Caki2 (cell line): Measurements from ENCODE around the gene ZNF93. TPM values are rescaled to one million over a fixed set of nuclear protein-coding genes. Genes with fewer than 3 reads are reported as not detected.
"Not testable (repeated sequence)": the region's sequence is repeated elsewhere in the genome, so short reads cannot be mapped to it uniquely, and the experiment has no call there.

Experiments used
- DNase-seq: peaks from one replicate; pipeline ENCODE4 v3.0.0-alpha.2; 2015; ENCODE audit warnings: low read depth
- in situ Hi-C: cut with HindIII; loops from 2 replicates; pipeline ENCODE4 v1.10.0; 2016; ENCODE audit warnings: low sequenced_read_pairs, low pct_unique_long_range_greater_than_20kb, mixed read lengths
- total RNA-seq: library from RNA; depleted of rRNA; stranded (reverse); fragments of >200 nt; shearing (Covaris generic); gene quantifications from 2 replicates; pipeline ENCODE4 v1.2.3, GENCODE V29; 2014; ENCODE audit warnings: low replicate concordance

Gene ZNF93
- total RNA-seq, 1 experiment from 2014 or later, result 4.5 TPM

DNA sequence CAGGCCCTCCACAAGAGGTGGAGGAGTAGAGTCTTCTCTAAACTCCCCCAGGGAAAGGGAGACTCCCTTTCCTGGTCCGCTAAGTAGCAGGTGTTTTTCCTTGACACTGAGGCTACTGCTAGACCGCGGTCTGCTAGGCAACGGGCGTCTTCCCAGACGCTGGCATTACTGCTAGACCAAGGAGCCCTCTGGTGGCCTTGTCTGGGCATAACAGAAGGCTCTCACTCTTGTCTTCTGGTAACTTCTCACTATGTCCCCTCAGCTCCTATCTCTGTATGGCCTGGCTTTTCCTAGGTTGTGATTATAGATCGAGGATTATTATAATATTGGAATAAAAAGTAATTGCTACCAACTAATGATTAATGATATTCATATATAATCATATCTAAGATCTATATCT lies 29.7 kb downstream of the ZNF93 start:
- DNase-seq, in situ Hi-C loops: not testable (repeated sequence)

DNA sequence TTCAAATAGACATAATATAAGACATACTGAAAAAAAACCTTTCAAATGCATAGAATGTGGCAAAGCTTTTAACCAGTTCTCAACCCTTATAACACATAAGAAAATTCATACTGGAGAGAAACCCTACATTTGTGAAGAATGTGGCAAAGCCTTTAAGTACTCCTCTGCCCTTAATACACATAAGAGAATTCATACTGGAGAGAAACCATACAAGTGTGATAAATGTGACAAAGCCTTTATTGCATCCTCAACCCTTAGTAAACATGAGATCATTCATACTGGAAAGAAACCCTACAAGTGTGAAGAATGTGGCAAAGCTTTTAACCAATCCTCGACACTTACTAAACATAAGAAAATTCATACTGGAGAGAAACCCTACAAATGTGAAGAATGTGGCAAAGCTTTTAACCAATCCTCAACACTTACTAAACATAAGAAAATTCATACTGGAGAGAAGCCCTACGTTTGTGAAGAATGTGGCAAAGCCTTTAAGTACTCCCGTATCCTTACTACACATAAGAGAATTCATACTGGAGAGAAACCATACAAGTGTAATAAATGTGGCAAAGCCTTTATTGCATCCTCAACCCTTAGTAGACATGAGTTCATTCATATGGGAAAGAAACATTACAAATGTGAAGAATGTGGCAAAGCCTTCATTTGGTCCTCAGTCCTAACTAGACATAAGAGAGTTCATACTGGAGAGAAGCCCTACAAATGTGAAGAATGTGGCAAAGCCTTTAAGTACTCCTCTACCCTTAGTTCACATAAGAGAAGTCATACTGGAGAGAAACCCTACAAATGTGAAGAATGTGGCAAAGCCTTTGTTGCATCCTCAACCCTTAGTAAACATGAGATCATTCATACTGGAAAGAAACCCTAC lies 32.9 kb downstream of the ZNF93 start:
- in situ Hi-C loops, DNase-seq: not testable (repeated sequence)

DNA sequence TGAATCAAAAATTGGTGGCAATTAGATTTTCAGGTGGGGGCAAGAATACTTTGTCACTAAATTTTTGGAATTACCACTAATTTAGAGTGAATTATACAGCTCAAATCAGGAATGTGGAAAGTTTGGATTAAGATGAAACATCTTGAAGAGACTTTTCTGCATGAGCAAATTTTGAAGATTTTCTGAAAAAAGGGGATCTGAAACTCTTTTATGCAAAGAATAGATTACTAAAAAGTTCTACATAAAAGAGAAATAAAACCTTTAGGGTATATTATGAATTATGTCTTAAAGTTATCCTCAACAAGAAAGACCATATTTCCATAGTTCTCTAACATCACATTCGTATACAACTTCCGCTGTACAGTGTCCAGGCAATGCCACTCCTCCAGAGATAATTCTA lies 36.7 kb downstream of the ZNF93 start:
- in situ Hi-C loops, result no loop called here
- DNase-seq, result no peak

DNA sequence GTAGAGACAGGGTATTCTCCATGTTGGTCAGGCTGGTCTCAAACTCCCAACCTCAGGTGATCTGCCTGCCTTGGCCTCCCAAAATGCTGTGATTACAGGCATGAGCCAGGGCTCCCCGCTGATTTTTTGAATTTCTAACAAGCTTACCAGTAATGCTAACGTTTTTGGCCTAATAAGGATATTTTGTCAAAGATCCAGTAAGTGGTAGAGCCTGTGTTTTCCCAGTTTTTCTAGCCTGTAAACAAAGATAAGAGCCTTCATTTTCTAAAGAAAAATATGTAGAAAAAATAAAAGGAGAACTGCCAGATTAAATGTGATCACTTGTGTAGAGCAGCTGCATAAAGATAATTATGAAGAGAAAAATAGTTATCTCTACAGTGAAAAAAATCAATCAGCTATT lies 37.7 kb downstream of the ZNF93 start:
- DNase-seq, result no peak
- in situ Hi-C loops, result no loop called here

DNA sequence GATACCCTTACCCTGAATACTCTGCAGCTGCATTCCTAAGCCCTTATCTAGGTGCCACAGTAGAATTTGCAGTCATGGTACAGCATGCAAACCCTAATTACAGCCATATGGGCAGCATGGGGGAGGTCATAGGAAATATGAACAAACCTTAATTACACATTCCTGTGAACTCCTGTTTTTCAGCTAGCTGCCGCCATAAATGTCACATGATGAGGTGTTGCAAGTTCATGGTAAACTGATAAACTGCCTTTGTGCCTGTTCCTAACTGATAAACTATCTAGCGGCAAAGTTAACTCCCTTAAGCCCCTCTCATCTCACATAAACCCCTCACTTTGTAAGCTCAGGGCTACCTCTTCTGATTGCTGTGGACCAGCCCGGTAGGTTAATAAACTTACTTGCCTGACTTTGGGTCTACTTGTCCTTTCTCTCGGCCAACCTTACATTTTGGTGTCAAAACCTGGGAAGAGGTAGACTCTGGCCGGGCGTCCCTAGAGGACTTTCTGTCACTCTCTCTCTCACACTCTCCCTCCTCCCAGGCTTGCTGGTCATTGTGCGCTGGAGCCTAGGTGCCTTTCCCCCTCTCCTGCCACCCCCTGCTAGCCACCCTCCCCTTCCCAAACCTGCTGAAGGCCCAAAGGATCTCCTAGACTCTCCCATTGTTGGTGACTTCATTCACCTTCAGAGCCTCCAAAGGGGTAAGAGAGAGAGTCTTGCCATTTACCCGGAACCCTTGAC lies 43.3 kb downstream of the ZNF93 start:
- no peak for DNase-seq
- in situ Hi-C loops, result no loop called here

DNA sequence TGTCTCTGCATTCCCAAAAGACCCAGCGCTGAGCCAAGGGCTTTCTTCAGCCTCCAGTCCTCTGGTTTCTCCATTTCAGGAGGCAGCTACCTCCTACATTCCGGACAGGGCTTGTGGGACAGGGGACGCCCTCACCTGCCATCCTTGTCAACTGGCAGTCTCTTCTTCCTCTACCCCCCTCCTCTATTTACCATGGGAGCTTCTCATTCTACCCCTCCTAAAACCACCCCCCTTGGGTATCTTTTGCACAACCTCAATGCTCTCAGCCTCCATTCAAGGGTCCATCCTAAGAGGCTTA lies 43.8 kb downstream of the ZNF93 start:
- in situ Hi-C loops, result no loop called here
- DNase-seq, result no peak

DNA sequence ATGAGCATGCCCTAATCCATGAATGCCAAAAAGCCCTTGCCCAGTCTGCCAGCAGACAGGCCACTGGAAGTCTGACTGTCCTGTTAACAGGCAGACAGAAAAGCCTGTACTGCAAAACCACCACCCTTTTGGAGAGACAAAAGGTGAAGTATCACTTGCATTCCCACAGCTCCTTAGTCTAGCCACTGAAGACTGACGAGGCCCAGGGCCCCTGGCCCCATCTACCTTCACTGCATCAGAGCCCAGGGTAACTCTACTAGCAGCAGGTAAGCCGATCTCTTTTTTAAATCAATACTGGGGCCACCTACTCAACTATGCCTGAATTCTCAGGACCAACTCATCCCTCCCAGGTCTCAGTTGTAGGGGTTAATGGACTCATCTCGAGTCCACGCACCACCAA lies 45.5 kb downstream of the ZNF93 start:
- in situ Hi-C loops, result no loop called here
- no peak for DNase-seq

DNA sequence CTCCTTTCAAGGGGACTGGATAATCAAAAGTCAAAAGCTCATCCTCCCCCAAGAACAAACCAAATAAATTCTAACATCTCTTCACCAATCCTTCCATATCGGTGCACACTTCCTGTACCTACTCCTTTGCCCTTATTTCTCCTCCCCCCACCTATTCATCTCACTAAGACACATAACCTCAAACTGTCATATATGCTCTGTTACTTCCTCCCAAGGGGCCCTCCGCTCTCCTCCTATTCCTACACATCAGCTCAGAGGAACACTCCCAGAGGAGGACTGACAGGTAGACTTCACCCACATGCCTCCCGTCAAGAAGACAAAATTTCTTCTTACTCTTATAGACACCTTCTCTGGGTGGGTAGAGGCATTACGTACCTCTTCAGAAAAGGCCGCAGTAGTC lies 48.1 kb downstream of the ZNF93 start:
- DNase-seq, result no peak
- in situ Hi-C loops, result no loop called here

DNA sequence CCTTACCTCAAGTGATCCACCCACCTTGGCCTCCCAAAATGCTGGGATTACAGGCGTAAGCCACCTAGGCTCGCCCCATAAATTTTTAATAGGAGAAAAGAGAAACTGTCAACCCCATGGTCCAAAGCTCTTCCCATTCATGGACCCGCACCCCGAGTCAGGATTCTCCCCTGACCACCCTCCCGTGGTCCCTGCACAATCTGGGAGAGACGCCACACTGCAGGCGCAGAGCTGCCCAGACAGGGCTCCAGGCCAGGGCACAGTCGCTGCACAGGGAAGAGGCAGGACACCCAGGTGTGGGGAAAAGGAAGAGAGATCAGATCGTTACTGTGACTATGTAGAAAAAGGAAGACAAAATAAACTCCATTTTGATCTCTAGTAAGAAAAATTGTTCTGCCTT lies 54.5 kb downstream of the ZNF93 start:
- no peak for DNase-seq
- in situ Hi-C loops, result no loop called here

DNA sequence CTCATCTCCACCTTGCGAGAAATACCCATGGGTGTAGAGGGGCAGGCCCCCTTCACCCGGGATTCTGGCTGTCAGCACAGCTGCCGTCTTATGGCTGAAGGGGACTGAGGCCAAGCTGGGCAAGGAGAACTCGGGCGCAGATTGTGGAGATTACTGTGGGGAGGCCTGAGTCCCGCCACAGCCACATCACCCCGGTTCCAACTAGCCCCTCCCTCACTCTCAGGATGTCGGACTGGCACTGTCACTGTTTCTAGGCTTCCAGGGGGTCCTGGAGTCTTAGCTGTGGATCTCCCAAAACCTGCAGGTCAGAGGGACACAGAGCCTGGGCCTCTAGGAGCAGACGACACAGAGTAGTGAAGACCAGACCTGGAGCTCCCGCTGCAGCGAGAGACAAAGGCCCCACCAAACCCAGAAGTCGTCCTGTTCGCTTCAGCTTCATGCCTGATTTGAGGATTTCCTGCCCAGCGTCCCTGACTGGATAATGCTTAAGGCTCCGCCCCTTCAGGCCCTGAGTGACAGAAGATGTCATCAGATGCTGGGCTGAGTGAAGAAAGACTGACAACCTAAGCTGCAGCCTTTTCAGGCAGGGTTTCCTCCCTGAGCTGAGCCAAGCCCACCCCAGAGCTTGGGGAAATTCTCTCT lies 55.8 kb downstream of the ZNF93 start:
- in situ Hi-C loops, result no loop called here
- no peak for DNase-seq

DNA sequence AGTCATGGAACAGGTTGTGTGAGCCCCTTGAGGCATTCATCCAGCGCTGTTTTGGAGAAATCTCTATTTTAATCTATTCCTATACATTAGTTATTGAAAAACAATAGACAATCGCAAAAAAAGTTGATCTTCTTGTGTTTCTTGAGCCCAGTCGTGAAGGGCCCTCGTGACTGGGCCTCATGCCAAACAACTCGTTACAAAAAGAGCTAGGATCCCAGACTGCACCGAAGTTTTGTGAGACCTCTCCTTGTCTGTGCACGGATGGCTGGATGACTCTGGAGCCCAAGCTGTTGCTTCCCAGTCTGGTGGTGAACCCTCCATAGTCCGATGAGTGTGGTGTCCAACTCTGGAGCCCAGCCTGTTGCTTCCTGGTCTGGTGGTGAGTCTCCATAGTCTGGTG lies 57.0 kb downstream of the ZNF93 start:
- in situ Hi-C loops, DNase-seq: not testable (repeated sequence)

DNA sequence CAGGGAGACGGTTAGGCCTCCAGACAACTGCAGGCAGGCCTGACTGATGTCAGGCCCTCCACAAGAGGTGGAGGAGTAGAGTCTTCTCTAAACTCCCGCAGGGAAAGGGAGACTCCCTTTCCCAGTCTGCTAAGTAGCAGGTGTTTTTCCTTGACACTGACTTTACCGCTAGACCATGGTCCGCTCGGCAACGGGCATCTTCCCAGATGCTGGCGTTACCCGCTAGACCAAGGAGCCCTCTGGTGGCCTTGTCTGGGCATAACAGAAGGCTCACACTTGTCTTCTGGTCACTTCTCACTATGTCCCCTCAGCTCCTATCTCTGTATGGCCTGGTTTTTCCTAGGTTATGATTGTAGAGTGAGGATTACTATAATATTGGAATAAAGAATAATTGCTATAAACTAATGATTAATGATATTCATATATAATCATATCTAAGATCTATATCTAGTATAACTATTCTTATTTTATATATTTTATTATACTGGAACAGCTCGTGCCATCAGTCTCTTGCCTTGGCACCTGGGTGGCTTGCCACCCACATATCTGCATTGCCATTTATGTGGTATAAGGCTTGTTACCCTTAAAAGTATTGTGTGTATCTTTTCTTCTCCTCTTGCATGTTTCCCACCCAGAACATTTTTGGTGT lies 58.5 kb downstream of the ZNF93 start:
- peak; percentile 14 for DNase-seq
- in situ Hi-C loops, result not testable (repeated sequence)

DNA sequence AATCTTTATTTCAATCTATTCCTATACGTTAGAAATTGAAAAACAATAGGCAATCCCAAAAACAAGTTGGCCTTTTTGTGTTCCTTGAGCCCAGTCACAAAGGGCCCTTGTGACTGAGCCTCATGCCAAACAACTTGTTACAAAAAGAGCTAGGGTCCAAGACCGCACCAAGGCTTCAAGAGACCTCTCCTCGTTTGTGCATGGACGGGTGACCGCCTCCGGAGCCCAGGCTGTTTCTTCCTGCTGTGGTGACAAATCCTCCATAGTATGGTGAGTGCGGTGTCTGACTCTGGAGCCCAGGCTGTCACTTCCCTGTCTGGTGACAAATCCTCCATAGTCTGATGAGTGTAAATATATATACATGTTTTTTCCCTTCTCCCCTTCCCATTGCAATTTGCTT lies 63.7 kb downstream of the ZNF93 start:
- DNase-seq, result no peak
- in situ Hi-C loops, result no loop called here

DNA sequence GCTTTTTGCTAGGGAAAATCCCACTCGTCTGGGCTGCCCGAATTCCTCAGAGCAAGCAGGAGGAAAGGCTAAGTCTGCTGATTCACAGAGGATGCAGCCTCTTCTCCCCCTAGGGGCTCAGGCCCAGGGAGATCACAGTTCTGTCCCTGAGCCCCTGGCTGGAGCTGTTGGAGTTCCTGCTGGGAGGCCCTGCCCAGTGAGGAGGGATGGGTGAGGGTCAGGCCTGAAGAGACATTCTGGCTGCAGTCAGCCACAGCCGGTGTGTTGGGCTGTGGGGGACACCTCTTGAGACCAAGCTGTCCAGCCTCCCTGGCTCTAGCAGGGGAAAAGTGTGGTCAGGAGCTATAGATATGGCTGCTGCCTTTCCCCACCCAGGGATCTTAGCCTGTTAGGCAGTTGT lies 65.4 kb downstream of the ZNF93 start:
- in situ Hi-C loops, DNase-seq: not testable (repeated sequence)

DNA sequence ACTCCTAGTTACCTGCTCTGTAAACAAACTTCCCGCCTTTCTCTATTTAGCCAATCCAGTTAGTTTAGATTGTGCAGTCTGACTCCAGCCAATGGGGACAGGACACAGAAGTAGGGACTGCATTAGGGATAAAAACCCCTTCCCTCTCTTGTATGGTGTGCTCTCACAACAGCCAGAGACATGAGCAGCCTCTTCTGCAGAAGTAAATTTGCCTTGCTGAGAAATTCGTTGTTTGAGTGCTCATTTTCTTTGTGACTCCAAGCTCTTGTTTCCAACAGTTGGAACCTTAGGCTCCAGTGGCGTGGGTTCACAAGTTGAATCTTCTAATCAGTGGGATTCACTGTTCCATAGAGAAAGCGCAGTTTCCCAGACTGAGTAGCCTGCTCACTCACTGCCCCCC lies 66.1 kb downstream of the ZNF93 start:
- in situ Hi-C loops, result no loop called here
- DNase-seq, result no peak
